Endometrial microvascular endothelial cells (primary cell): ENCODE measurements around the gene TTPAL. TPM values are rescaled to one million over a fixed set of nuclear protein-coding genes. Genes with fewer than 3 reads are reported as not detected.

Experiments
- in situ Hi-C: cut with HindIII; loops from 2 replicates; pipeline ENCODE4 v1.10.0; 2017; ENCODE audit warnings: low sequenced_read_pairs, low pct_unique_long_range_greater_than_20kb; ENCODE audit errors: inconsistent ontology term
- total RNA-seq: library from RNA; depleted of rRNA; stranded (reverse); fragments of >200 nt; gene quantifications from one replicate; pipeline ENCODE4 v1.2.3, GENCODE V29; 2015; ENCODE audit errors: inconsistent ontology term

The TTPAL gene
- total RNA-seq, 1 donor from 2014 or later: 4.6 TPM

DNA sequence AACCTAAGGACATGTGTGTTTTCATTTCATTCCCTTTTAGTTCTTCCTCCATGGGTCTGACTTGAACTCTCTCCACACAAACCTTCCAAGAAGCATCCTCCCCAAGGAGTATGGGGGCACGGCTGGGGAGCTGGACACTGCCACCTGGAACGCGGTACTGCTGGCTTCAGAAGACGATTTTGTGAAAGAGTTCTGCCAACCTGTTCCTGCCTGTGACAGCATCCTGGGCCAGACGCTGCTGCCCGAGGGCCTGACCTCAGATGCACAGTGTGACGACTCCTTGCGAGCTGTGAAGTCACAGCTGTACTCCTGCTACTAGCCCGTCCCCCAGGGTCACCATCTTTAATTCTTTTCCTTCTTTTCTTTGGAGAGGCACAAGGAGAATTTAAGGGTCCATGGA is 13.5 kb downstream of the TTPAL start:
- in situ Hi-C loops: no loop called here

DNA sequence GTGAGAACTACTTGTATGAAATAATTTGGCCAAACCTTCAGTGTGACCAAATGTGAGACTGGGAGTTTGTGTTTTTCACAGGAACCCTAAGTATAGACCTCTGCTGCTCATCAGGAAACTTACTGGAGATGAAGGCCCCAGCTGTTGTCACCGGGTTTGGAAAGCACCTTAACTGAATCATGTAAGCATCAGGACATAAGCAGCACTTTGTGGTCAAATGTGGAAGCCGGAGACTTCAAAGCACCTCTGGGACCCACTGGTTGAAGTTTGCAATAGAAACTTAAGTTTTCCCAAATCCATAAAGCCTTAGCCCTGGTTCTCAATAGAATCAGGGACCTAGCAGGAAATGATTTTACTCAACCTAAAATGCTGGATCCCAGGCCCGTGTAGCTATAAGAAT is 14.3 kb downstream of the TTPAL start:
- in situ Hi-C loops: no loop called here

DNA sequence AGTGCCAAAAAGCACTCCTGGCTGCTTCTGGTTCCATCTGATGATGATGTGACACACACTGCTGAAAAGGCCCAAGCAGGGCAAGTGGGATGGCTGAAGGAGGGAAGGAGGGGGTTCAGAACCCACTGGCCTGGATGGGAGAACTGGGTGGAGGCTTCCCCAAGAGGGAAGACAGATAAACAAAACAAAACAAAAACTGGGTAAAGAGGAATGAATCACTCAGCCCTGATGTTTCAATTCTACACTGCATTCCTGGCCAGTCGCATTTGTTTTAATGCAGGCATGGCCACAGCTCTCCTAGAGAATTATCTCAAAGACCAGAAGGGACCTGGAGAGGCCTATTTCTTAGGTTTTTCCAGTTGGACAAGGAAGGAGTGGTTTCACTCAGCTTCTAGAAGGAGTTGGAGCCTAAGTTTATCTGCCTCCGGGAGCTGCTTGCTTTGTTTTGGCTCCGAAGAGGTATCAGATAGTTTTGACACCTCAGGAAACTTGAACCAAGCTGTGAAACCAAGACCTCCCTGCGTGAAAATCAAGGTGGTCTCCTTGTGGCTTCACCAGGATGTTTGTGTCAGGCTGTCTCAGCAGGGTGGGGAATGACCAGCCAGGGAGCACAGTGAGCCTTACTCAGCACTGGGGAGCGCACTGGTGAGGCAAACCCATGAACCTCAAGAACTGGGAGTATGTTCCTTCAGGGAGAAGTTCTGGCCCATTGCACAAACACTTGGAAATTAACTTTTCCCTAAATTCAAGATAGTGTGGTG is 16.1 kb downstream of the TTPAL start:
- in situ Hi-C loops: no loop called here

DNA sequence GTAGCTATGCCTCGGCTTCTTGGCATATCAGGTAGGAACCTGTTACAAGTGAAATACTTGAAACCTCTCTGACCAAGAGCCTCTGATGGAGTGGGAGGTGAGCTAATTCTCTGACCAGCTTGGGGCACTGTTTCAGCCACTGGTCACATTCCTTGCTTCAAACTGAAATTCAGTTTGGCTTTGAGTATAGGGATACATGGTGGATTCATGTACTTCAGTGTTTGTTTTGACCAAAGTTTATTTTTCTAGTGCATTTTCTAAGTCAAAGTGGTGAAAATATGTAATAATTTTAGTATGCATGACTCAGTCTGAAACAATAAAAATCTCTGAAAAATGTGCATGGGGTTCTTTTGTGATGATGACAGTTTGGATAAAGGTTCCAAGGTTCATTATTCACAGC is 18.6 kb downstream of the TTPAL start:
- in situ Hi-C loops: no loop called here

DNA sequence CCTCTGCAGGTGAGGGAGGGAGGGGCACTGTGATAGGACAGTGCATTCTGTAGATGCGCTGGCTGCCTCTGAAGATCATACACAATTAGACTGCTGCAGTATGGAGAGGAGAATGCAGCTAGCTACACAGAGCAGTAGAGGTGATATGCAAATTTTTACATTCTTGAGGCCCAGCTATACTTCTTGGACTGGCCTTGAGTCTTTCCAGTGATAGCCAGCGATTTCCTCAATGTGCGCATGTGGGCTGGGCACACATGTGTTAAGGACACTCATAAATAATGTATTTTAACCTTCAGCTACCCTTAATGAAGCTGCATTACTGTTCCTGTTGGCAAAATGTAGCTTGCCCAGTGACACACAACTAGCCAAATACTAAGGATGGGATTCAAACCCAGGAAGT is 19.0 kb downstream of the TTPAL start:
- in situ Hi-C loops: no loop called here

DNA sequence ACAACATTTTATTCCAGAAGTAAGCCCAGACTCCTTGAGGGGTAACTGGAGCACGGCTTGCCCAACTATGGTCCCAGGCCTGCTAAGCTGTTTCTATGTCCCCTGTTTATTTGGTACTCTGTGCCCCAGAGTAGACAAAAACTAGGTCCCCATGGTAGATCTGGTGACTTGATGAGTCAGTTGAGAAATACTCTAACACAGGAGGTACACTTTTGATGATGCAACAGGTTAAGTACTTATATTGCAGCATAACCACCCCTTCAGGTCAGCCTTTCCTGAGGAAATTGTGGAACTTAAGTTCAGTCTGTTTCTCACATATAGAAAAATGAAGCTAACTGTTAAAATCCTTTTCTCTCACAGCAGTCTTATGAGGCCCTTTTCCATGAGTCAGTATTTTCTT is 19.6 kb downstream of the TTPAL start:
- in situ Hi-C loops: no loop called here

DNA sequence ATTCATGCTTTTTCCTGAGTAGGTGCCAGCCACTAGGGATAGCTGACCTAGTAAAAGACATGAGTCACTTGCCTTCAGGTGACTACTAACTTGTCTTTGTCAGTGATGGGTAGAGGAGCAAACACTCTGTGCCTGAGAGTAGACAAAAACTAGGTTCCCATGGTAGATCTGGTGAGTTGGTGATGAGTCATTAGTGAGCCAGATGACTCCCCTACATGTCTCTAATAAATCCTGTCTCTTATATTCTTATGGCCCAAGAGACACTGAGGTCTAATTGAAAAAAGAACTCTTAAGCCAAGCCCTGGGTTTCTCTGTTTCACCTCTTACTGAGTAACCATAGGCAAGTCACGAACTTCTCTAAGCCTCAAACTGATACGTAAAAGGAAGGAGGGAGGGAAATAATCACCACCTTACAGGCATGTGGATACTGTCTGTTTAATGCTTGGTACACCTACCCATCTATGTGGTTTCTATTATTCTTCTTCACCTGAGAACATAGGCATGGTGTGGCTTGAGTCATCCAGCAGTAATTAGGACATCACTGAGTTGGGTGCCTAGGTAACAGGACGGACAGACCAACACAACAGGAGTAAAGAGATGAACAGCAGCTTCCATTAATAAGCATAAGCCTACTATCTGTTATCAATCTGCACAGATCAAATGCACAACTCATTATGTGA is 20.3 kb downstream of the TTPAL start:
- in situ Hi-C loops: no loop called here

DNA sequence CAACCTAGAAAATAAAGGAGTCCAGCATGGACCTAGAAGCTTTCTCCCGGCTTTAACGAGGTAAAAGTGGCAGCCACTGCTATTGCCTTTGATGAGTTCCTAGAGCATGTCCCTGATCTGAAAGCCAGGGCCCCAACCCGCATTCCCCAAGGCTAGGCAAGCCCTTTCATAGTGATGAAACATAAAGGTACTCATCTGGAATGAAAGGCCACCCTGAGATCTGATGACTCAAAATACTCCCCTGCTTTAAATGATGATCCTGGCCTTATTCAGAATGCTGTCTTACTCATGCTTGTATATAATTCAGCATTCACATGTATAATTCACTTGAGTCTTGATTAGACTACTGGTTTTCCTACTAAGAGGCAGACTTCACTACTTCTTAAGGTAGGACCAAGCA is 21.3 kb downstream of the TTPAL start:
- in situ Hi-C loops: no loop called here

DNA sequence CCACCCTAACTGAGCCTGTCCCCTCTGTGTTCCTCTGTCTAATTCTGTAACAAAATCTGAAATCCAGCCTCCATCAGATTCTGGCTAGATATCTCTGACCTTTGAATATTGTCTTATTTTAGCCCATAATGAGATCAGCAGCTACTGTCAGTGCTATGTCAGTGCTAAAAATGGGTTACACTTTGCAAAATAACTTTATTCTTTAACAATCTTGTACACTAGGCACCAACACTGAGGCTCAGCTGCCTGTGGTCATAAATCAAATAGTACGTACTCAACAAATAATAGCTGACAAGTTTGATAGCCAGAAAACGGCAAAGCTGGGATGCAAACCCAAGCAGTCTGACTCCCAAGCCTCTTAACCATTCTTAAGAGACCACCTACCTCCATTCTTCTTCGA is 22.1 kb downstream of the TTPAL start:
- in situ Hi-C loops: no loop called here

DNA sequence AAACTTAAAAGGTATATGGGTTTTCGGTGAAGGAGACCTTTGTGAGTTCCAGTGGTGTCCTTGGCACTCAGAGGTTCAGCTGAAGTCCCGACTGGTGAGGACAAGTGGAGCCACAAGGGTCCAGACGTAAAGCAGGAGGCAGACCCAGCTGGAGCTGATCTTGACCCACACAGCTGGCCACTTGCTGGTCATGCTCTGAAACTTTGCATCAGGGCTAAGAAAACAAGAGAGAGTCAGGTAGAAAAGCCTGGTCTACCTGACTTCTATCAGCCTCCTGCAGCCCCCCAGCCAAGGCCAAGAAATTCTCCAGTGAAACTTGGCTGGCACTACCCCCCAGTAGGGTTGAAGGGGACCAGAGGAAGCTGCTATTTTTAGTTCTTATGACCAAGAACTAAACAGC is 24.5 kb downstream of the TTPAL start:
- in situ Hi-C loops: no loop called here

DNA sequence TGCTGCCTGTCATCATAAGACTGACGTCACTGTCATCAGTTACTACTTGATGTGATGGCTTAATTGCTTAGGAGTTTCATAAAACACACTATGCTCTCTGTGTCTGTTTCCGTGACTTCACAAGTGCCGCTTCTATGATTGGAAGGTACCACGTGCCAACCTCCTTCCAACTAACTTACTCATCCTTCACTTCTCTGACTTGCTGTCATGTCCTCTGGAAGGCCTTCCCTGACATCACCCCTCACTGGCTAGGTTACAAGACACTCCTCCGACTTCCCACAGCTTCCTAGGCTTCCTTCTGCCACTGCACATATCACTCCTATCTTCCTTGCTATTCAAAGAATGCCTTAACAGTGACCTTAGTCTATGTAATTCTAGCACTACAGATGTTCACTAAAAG is 25.8 kb downstream of the TTPAL start:
- in situ Hi-C loops: no loop called here

DNA sequence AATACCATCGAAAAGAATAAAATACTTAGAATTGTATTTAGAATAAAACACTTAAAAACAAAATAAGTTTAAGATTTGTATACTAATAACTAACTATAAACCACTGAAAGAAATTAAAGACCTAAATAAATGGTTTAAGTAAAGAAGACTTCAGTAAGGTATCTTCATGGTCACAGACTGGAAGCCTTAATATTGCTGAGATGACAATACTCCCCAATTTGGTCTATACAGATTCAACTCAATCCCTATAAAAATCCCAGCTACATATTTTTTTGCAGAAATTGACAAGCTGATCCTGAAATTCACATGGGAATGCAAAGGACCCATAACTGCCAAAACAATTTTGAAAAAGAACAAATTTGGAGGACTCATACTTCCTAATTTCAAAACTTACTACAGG is 27.3 kb downstream of the TTPAL start:
- in situ Hi-C loops: no loop called here

DNA sequence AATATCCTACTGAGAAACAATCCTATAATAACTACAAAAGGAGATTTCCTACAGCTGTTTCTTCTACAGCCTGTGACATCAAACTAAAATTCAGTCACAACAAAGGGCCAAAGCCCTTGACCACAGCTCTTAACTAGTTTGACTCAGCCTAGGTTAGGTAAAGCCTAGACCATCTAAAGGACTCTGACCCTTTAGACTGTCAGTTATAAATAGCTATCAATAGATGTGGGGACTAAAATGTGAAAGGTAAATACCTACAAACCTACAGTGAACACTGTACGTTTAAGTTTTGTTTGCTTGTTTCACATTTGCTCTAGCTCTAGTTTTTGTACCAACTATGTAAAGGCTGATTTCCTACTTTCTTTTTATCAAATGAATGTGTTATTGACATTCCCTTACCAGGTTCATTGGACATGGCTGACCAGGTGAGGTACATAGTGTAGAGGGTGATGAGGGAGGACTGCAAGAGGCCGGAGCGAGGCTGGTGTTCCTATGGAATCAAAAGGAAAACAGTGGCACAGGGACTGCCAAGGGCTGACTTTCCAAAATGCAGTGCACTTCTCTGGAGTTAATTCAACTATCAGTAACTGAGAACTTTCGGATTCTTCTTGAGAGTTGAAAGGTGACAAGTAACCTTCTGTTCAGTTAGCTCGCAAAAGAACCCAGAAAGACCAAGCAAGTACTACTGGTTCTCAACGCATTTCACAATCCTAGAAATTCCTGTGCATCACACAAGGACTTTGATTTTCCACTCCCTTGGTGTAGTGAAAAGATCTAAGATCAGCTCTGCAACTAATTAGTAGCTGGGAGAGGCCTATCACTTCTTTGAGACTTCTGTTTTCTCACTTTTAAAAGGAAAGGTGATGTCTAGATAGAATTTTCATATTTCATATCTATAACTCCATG is 29.0 kb downstream of the TTPAL start:
- in situ Hi-C loops: no loop called here

DNA sequence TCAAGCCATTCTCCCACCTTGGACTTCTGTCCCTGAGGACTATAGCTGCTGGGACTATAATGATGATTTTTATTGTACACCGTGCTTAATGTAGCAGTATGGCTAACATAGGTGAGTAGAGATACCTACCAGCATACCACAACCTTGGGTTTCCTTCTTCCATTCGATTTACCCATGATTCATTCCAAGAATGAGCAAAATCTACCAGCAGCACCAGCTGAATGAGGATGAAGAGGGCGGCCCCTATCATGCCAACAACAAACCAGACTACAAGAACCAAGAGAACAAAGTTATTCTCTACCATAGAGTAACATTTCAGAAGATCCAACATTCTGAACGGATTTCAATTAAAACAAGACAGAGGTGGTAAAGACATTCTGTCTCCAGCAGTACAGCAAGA is 34.1 kb downstream of the TTPAL start:
- in situ Hi-C loops: no loop called here

DNA sequence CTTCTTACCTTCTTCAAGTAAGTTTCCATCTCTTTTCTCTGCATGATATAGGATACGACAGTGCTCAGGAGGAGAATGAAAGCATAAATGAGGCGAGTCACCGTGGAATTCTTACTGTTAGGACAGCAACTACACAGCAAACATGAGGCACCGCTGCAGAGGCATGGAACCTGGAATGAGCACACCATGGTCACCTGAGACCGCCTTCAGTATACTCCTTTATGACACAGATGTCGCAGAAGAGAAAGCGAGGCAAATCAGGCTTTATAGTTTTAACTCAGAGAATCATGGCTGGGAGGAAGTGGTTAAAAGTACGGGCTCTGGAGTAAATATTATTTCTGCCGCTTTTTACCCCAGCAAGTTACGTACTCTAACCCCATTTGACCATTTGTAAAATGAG is 38.2 kb downstream of the TTPAL start:
- in situ Hi-C loops: no loop called here

DNA sequence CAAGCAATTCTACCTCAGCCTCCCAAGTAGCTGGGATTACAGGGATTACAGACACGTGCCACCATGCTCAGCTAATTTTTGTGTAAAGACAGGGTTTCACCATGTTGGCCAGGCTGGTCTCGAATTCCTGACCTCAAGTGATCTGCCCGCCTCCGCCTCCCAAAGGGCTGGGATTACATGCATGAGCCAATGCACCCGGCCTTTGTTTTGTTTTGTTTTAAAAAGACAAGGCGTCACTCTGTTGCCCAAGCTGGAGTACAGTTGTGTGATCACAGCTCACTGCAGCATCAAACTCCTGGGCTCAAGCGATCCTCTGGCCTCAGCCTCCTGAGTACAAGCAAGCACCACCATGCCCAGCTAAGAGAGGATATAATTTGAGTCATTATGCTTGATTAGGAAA is 40.8 kb downstream of the TTPAL start:
- in situ Hi-C loops: no loop called here

DNA sequence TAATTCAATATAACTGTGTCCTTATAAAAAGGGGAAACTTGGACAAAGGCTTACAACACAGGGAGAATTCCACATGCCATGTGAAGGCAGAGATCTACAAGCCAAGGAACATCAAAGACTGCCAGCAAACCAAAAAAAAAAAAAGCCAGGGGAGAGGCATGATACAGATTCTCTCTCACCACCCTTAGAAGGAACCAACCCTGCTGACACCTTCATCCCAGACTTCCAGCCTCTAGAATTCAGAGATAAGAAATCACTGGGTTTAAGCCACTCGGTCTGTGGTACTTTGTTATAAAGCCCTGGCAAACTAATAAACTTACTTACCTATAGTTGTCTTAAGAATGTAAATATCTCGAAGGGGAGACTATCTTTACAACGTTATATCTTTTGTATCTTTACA is 41.8 kb downstream of the TTPAL start:
- in situ Hi-C loops: no loop called here

DNA sequence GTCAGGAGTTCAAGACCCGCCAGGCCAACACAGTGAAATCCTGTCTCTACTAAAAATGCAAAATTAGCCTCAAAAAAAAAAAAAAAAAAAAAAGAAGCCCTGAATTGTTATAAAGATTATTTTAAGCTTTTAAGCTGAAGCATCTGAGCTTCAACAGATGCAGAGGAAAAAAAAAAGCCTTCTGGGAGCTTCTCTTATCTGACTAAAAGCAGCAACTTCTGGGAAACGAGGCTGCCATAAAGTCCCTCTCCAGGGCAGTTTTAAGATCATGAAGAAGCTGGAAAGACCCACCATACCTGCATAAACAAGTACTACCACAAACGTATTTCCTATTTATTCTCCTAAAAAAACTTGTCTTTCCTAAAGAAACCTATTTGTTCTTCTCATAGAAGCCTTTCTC is 42.6 kb downstream of the TTPAL start:
- in situ Hi-C loops: no loop called here

DNA sequence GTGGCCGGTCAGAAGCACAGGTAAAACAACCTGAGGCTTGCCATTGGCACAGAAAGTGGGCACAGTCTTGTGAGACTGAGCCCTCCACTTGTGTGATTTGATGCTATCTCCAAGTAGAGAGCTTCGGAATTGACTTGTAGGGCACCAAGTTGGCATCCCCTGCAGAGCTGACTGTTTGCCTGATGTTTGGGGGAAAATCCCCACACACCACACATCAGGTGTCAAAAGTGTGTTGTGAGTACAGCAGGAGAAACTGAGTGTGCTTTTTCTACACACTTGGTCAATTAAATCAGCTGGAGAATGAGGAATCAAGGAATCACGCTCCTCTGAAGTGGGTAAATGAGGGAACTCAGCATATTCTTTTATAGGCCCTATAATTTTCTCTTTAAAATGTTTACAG is 45.2 kb downstream of the TTPAL start:
- in situ Hi-C loops: no loop called here
